NCI-H2171 (cell line): Measurements from ENCODE around the gene ZNF30.
"Not testable (repeated sequence)": the region's sequence is repeated elsewhere in the genome, so short reads cannot be mapped to it uniquely, and the experiment has no call there.

Source experiments
- DNase-seq: peaks from one replicate; lab custom pipeline; 2025; lab: John Stamatoyannopoulos, UW

ZNF30 gene

DNA sequence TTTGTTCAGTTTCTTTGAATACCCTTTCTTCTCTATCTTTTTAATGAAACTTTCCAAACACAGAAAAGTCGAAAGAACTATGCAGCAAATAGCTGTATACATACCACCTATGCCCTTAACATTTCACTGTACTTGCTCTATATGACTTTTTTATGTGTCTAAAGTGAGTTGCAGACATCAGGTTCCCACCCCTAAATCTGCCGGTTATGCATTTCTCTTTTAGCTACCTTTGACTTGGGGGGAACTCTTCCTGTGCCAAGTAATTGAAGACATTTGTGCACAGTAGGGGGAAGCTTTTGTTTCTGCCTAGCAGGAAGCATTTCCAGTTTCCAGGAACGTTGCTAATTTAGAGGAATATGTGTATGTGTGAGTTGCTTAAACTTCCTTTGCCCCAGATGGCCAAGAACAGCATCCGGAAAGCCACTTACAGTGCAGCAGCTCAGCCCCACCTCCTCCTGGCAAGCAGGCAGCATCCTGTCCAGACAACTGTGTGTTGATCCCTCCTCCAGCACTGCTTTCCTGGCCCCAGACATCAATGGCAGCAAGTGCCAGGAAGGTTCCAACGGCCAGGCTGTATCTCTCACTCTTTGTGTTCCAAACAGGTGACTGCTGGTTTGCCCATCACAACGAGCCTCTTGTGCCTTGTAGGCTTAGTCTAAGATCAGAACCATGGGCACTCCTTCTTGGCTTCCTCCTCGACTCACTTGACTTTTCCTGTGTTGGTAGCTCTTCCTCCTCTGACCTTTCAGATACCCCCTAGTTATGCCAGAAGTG, 58.7 kb downstream of the ZNF30 start:
- no peak for DNase-seq

DNA sequence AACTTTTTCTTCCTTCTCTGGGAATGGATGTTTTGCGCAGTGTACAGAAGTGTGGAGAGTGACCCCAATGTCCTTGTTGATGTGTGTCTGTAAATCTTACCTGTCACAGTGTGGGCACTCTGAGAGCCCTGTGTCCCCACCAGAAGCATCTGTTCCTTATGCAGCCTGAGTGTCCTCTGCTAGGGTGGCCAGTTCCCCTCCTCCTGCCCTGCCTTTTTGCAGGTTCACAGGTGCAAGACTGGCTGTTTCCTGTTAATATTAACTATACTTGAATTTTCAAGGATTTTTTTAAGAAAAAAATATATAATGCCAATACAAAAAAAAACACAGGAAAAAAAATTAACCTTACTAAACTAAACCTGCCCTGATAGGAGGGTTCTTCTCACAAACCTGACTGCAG, 61.4 kb downstream of the ZNF30 start:
- no peak for DNase-seq

DNA sequence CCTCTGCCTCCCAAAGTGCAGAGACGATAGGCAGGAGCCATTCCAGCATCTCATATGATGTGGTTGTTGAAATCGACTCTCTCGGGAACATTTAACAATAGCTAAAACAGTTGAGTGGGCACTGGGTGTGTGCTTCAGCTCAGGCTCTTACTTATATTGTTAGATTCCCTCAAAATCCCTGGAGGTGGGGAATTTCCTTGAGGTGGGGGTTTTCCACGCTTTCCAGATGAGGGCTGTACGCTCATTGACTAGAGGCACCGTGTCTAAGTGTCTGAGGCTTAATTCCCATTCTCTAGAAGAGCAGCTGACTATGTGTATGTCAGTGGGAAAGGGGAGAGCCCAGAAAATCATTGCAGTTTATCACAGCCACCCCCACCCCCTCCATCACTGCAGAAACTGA, 62.6 kb downstream of the ZNF30 start:
- no peak for DNase-seq

DNA sequence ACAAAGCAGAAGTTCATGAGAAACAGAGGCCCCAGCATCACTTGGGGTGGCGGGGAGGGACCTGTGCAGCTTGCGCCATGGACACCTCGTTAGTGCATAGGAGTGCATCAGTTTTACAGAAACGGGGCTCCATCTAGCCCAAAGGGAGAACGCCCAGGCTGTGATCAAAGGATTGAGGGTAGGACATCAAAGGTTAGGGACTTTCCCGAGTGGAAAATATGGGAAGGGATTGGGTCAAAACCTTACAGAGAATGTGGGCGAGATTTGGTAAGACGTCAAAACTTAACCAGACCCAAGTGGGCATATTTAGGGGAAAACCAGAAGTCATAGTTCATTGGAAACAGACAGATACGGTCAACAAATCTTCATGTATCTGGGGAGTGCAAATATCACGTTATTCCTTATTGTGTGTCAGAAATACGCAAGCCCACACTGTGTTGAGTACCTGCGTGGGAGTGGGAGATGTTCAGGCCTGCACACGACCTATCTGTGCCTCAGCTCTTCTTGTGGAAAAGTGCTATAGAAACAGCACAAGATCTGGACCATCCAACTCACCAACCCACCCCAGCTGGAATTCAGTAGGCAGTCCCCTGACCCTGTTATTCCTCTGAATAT, 64.0 kb downstream of the ZNF30 start:
- no peak for DNase-seq

- no peak for DNase-seq
Measured at GRCh38 chr19:34991542-34992333, 65.0 kb downstream of the ZNF30 start.

- not testable (repeated sequence) for DNase-seq
Measured at GRCh38 chr19:34992582-34992981, 65.9 kb downstream of the ZNF30 start.

DNA sequence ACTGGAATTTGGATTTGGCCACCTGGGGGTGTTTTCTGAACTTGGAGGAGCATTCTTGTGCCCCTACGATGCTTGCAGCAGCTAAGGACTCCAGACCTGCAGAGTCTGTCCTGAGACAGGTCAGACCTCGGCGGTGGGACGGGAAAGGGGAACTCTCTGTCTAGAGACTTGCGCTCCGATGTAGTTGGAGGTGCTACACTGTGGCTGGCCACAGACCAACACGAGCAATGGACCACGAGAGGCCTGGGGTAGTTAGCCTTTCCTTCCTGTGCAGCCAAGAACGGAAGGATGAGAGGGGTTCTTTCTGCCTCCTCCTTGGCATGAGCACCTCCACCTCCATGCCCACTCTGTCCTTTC, 67.6 kb downstream of the ZNF30 start:
- no peak for DNase-seq
